ENCODE results near the gene RASSF8.

DNA sequence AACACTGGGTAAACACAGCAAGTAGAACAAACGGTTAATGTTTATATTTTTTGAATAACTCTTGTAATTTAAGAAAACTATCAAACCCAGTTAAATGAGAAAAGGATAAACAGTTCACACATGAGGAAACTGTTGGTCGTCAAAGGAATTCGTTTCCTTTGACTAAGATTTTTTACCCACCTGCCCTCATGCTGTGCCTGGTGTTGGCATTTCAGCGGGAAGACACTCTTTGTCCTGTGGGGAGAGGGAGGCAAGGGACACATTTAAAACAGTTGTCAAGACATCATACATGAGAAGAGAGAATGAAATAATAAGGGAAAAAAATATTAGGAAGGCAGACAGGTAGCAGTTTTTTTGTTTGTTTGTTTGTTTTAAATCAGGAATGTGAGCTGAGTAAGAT lies 95.9 kb downstream of the RASSF8 start:
- no peak for TF ChIP-seq GATA2 (IDR thresholded peaks at IDR 0.05; ENCODE audit: low read depth, low read length)
- TF ChIP-seq GATA3 (IDR thresholded peaks at IDR 0.05; ENCODE audit: low read depth, low read length) = no peak
